Measurements from ENCODE around the gene VEGFC.

GRCh38 chr4:176781739-176782100 is 11.0 kb downstream of the VEGFC start:
- TF ChIP-seq POLR2AphosphoS5 (IDR thresholded peaks at IDR 0.05; ENCODE audit: low read depth, low read length) (no peak), TAF1 (IDR thresholded peaks at IDR 0.05; ENCODE audit: low read depth, low read length) (no peak), POLR2A (IDR thresholded peaks at IDR 0.05; ENCODE audit: low read depth, low read length) (no peak), PAX5 (IDR thresholded peaks at IDR 0.05; ENCODE audit: insufficient read depth, low read length, severe bottlenecking) (no peak), SPI1 (IDR thresholded peaks at IDR 0.05; ENCODE audit: low read depth, low read length) (no peak), POU2F2 (IDR thresholded peaks at IDR 0.05; ENCODE audit: low read depth, low read length) (no peak)

Measured in GM12891 (cell line).